H7 (cell line): ENCODE data around the gene IL4I1. TPM values are rescaled to one million over a fixed set of nuclear protein-coding genes. Genes with fewer than 3 reads are reported as not detected.
A peak's percentile ranks its signal among the peaks of the same experiment; 100 is the strongest.

Experiments used
- DNase-seq: peaks from one replicate; pipeline ENCODE4 v3.0.0; 2012
- H3K27me3 ChIP-seq: 2 replicates; pipeline ENCODE4 v1.6.0; 2011; ENCODE audit warnings: mild to moderate bottlenecking, low read length; ENCODE audit not compliant: control insufficient read depth, insufficient read depth
- H3K36me3 ChIP-seq: replicated peaks from 2 replicates; pipeline ENCODE4 v1.5.1; 2011; ENCODE audit warnings: low read length; ENCODE audit not compliant: control insufficient read depth, insufficient read depth
- H3K4me3 ChIP-seq: 2 replicates; pipeline ENCODE4 v1.5.1; 2011; ENCODE audit warnings: low read depth, mild to moderate bottlenecking, control low read depth, low read length, moderate library complexity; ENCODE audit not compliant: insufficient read depth
- total RNA-seq: library from RNA; depleted of rRNA; stranded (reverse); fragments of >200 nt; shearing (Covaris generic); gene quantifications from 2 replicates; pipeline ENCODE4 v1.2.3, GENCODE V29; 2014

The IL4I1 gene
- total RNA-seq, 1 experiment from 2014 or later, result 0.73 TPM

DNA sequence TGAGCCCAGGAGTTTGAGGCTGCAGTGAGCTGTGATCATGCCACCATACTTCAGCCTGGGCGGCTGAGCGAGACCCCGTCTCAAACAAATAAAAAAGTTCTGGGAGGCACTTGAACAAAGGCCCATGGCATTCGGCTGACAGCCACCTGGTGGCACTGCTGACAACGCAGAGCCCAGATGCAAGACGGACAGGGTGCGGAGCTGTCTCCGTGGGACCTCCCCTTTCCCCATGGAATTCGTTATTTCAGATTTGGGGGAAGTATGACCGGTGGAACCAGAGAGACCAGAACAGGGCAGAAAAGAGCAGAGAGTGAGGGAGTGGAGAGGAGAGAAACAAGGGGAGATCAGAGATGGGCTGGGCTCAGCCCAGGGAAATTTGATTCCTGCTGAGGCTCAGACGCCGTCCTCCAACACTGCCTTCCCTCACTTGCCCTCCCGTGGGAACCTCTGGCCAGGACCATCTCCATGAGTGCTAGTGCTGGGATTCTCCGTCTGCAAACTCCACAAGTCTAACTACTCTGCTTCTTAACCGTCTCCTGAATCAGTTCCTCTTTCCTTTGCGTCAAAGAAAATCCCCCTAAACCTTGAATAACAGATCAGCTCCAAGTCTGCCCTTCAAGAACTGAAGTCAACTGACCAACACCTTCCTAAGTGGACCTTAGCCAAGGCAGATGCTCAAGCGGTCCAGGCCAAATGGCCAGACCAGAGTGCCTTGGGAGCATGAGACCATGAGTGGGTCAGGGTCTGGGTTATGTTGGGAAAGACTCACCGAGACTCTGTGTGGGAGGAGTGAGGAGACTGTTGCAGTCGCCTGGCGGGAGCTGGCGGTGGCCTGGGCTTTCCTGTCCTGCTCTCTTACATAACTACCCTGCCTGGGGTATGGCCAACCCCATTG lies 20.4 kb upstream of the IL4I1 start:
- H3K36me3 ChIP-seq, result peaks cover 18% of the 10 kb centered on the region
- no peak overlapping the region for H3K4me3 ChIP-seq
- H3K27me3 ChIP-seq, result no peaks in the 10 kb centered on the region
- peak; percentile 83 for DNase-seq

DNA sequence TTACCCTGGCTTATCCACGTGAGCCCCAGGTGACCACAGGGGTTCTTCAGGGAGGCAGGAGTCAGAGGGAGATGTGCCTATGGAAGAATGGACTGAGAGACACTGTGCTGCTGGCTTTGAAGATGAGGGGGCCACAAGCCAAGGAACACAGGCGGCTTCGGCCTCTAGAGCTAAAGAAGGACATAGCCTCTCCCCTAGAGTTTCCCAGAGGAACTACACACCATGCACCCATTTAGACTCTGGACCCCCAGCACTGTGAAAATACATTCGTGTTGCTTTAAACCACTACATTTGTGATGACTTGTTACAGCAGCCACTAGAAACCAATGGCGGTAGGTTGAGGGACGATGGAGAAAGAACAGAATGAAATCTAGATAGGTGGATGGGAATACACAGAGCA lies 18.6 kb upstream of the IL4I1 start:
- Histone ChIP-seq H3K27me3 (no peaks in the 10 kb centered on the region), H3K4me3 (no peak overlapping the region), H3K36me3 (peaks cover 18% of the 10 kb centered on the region)
- DNase-seq, result no peak

DNA sequence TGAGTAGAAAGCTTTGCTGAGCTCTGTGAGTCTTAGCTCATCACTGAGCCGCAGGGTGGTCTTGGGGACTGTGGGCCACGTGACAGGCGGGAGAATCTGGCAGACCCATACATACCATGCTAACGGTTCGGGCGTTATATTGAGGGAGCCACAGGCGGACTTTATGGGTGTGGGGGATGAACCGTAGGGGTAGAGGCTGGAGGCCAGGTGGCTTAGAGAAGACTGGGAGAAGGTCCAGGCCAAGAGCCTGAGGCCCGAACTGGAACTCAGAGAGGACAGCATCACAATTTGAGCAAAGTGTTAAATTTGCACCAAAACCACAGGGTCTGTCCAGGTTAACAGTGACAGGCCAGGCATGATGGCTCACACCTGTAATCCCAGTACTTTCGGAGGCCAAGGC lies 17.0 kb upstream of the IL4I1 start:
- DNase-seq, result no peak
- H3K4me3 ChIP-seq, result no peak overlapping the region
- H3K27me3 ChIP-seq, result no peaks in the 10 kb centered on the region
- H3K36me3 ChIP-seq, result peaks cover 25% of the 10 kb centered on the region

DNA sequence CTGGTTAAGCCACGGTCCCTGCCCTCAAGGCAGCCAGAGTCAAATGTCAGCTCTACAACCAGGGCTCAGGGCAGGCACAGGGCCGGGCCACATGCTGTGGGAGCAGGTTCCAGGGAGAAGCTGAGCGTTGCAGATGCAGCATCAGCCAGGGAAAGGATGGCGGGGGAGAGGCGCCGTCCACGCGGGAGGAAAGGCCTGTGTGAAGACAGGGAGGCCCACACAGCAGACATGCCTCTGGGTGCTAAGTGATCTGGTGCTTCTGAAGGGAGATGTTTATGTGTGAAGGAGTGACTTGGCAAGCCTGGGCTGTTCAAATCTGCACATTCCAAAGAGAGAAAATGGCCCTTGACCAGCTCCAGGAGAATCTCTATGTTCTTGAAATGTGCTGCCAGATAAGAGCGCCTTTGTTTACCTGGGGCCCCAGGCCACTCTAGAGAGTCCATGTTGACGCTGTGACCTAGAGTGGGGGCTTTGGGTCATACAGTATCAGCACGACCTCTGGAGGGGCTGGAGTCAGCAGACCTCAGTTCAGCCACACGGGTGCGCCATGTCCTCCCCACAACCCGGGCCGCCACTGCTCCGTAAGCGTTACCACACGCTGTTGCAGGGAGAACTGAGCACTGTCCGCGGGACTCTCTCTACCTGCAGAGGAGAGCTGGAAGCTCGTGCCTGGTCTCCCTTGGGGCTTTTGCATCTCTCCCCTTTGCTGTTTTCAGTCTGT lies 16.4 kb upstream of the IL4I1 start:
- Histone ChIP-seq H3K36me3 (peaks cover 29% of the 10 kb centered on the region), H3K27me3 (no peaks in the 10 kb centered on the region), H3K4me3 (no peak overlapping the region)
- DNase-seq, result peak; percentile 84

DNA sequence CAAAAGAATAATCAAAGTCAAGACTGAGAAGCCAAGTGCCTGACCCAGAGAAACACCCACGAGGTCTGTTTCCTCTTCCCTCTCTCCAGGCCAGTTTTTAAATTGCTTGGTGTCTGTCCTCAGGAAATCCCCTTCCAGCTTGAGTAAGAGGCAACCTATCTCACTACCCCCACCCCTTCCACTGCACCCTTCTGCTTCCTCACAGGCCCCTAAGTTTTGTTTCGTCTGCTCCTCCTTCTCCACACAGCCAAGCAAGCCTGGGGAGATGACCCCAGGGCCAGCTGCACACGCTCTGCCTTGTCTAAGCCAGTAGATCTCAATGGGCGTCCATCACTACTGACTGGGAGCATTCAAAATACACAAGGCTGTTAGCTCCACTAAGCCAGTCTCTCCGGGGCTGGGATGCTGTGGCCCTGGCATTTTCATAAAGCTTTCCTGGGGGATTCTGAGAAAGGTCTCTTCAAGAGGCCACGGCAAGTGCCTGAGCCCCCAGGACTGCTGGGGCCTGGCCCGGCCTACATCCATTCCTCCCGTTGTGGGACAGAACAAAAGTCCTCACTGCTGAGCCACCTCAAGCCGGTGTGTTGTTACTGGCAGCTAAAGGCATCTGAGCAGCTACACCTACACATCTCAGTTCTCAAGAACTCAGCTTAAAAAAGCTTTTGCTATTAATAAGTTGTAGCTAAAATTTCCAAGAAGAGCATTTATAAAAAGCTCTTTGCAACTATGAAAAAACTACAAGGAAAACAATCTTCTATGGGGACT lies 14.9 kb upstream of the IL4I1 start:
- Histone ChIP-seq H3K27me3 (no peaks in the 10 kb centered on the region), H3K4me3 (no peak overlapping the region), H3K36me3 (peaks cover 29% of the 10 kb centered on the region)
- DNase-seq, result no peak

DNA sequence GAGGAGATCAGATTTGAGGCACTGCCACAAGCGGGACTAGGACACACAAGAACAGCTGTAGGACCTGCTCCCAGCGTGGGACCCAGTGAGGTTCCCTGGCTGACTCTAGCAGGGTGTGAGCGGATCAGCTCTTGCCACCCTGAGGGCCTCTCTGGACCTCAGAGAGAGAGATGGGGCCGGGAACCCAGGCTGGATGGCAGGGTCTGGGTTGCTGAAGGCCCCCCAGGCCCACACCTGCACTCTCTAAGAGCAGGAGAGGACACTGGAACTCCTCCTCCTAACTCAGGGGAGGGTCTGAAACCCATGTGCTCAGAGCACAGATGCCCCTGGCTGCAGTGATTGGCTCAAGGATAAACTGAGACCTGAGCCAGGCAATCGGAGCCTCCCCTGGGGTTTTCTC lies 13.5 kb upstream of the IL4I1 start:
- Histone ChIP-seq H3K27me3 (no peaks in the 10 kb centered on the region), H3K4me3 (no peak overlapping the region), H3K36me3 (peaks cover 25% of the 10 kb centered on the region)
- DNase-seq, result no peak

DNA sequence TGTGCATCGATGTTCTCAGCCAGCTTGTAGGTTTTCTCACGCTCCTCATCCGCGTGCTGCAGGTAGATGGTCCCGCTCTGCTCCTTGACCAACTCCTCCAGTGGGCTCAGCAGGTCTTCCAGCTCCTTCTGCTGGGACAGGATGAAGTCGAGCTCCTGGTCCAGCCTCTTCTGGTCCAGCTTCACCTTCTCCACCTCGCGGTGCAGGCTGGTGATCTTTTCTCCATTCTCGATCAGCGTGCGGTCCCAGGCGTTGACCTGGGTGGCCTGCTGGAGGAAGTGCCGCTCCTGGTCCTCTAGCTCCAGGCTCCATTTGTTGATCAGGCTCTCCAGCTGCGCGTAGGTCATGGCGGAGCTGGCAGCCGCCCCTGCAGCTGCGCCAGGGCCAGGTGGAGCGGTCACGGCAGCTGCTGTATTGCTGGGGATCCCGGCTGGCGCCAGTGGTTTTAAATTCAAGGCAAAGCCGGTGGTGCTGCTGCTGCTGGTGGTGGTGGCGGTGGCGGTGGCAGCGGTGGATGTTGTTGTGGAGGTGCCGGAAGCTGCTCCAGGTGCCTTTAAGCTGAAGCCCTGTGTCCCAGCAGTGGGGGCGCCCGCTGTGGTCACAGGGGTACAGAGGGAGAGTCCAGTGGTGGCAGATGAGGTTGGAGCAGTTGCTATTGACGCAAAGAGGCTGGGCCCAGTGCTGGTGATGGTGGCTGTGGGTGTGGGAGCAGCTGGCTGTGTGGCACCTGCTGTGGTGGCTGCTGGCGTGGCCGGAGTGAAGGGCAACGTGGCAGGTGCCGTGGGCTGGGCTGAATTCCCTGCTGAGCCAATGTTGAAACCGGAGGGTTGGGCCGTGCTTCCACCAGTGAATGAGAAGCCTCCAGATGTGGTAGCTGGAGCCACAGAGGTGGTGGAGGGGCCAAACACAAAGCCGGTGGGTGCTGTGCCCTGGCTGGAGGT lies 12.1 kb upstream of the IL4I1 start:
- Histone ChIP-seq H3K4me3 (no peak overlapping the region), H3K27me3 (no peaks in the 10 kb centered on the region), H3K36me3 (peaks cover 20% of the 10 kb centered on the region)
- DNase-seq, result no peak

DNA sequence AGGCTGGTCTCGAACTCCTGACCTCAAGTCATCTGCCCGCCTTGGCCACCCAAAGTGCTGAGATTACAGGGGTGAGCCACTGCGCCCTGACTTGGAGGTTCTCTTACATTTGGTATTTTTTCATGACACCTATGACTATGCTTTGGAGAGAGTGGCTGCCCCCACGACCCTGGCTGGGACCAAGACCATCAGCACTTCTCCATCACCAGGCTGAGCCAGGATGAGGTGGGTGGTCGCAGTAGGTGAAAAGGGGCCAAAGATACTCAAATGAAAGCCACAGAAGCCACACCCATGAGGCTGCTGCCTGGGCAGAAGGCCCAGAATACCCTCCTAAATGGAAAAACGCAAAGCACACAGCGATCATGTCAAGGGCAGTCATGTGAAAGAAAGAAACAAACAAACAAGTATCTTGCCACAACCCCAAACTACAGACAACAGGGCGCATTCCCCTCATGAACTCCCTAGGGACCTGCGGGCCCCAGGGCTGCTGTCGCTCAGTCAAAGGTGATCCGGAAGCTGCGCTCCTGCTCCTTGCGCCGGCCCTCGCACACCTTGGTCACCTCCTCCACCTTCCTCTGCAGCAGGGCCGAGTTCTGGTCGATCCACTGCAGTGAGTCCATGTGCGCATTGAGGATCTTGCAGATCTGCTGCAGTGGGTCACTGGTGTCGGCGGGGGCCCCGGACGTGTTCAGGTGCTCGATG lies 11.2 kb upstream of the IL4I1 start:
- DNase-seq, result no peak
- H3K36me3 ChIP-seq, result peaks cover 16% of the 10 kb centered on the region
- no peaks in the 10 kb centered on the region for H3K27me3 ChIP-seq
- H3K4me3 ChIP-seq, result no peak overlapping the region

DNA sequence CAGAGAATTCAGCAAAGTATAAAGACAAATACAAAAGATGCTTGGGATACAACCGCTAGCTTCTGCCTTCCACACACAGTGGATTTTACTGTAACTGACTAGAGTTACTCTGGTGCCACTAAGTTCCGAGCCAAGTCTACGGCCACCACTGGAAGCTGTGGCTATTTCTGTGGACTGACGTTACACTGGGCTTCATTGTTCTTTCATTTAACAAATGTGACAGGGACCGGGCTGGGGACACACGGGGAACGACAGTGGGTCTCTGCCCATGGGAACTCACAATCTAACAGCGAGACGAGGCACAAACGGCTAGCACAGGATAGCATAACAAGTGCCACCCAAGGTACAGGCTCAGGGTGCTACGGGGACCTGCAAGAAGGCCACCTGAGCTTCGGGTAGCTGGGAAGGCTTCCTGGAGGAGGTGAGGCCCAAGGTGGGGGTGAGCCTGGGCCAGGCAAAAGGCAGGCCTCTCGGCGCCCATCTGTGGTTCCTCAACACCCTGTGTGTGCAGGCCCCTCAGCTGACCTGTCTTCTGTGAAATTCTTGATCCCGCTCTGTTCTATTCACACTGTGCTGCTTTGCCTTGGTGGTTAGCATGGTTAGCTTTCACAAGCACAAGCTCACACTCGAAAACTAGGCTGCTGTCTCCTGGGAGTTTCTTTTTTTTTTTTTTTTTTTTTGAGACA lies 10.3 kb upstream of the IL4I1 start:
- no peak overlapping the region for H3K4me3 ChIP-seq
- peaks cover 16% of the 10 kb centered on the region for H3K36me3 ChIP-seq
- no peak for DNase-seq
- H3K27me3 ChIP-seq, result no peaks in the 10 kb centered on the region

DNA sequence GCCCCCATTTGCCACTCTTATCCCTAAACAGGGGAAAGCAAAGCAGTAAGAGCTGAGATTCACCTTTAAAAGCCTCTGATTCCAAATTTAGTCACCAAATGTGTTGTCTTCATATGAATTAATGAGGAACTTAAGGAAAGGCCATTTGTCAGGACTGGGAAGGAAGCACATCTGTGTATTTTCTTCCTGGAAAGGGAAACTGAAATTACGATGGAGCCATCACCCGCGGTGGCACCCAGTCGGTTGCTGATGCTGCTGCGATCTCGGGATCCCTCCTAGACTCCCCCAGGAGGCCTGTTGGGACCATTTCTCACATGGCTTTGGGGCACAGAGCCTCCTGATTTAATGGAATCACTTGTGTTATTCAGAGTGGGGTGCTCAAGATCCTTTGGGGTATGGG lies 7.4 kb upstream of the IL4I1 start:
- no peak for DNase-seq
- Histone ChIP-seq H3K4me3 (no peak overlapping the region), H3K36me3 (peaks cover 11% of the 10 kb centered on the region), H3K27me3 (no peaks in the 10 kb centered on the region)

DNA sequence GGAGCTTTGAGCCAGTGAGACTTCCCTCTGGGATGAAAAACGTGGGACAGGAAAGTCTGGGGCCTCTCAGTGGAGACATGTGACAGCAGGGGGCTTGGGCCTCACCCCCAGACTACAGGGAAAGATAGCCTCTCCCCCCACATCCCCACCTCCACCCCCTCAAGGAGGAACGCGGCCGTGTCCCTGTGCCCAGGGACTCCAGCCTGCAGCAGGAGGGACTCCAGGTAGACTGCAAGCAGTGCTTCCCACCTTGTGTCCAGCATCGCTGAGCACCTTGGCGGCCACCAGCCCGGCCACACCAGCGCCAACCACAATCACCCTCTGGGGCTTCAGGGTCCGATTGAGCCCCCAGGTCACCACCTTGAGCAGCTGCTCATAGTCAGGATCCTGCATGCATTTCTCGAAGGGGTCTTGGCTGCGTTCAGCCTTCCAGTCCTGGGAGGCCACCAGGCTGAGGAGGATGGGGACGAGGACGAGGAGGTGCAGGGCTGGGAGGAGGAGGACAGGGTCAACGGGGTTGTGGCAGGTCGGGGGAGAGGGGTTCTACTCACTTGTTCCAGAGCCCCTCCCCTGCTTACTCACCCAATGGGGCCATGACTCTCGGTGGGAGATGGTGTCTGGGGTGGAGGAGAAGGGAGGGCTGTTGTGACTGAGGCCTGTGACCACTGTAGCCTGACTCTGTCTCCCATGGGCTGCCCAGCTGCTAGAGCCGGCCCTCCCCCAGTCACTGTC lies 955 bp downstream of the IL4I1 start:
- DNase-seq, result peak; percentile 52
- Histone ChIP-seq H3K36me3 (no peaks in the 10 kb centered on the region), H3K27me3 (no peaks in the 10 kb centered on the region), H3K4me3 (no peak overlapping the region)

DNA sequence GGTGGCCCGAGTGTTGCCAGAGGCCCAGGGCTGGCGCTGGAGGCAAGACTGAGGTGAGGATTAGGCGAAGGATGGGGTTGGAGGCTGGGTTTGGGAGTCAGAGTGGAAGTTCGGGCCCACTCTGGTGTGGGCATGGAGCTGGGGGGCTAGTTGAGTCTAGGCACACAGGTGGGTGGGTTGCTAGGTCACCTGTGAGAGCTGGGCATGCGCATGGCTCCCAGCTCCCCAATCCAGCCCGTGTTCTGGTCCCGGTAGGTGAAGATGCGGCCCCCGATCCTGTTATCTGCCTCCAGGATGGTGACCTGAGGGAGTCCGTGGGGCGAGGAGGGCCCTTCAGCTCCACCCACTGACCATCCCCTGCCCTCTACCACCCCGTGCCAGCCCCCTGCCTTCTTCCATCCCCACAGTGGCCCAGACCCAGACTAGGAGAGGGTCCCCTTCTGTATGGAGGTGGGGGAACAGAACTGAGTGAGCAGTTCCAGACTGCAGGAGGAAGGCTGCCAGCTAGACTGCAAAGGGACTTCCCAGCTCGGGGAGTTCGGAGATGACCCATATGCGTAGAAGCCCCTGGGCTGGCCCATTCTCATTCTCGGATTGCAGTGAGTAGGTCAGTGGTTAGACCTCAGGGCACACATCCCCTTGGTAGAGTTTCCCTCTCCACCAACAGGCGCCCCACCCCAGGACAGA lies 1.7 kb downstream of the IL4I1 start:
- no peaks in the 10 kb centered on the region for H3K36me3 ChIP-seq
- no peaks in the 10 kb centered on the region for H3K27me3 ChIP-seq
- peak; percentile 58 for DNase-seq
- no peak overlapping the region for H3K4me3 ChIP-seq
